ENCODE measurements around the gene FPGT. TPM values are rescaled to one million over a fixed set of nuclear protein-coding genes. Genes with fewer than 3 reads are reported as not detected.
"Not testable (repeated sequence)": the region's sequence is repeated elsewhere in the genome, so short reads cannot be mapped to it uniquely, and the experiment has no call there.

FPGT gene
- total and polyA plus RNA-seq, 2 of the 13 experiments (the other 11 are each of a cell fraction or from before 2014, with no cell fraction given): 4.3 to 9.8 TPM

GRCh38 chr1:74174423-74174822 is 23.6 kb upstream of the FPGT start:
- intact Hi-C loops (cut with micrococcal nuclease; ENCODE audit: unreplicated experiment); POLR2A ChIA-PET; H3K27ac ChIP-seq (ENCODE audit: extremely low read length, insufficient read depth, low read length); H2AFZ ChIP-seq (ENCODE audit: low read length); in situ Hi-C loops (cut with HindIII; ENCODE audit: extremely low pct_ligation_motif_present, low pct_unique_long_range_greater_than_20kb); ATAC-seq; BruUV-seq (replicated peaks); H3K9me3 ChIP-seq (ENCODE audit: low read length); FAIRE-seq; H3K9ac ChIP-seq (ENCODE audit: insufficient read depth, low read depth, low read length); H3K4me2 ChIP-seq (ENCODE audit: low read depth, low read length); H3K4me3 ChIP-seq (replicated peaks in 1 of 3; ENCODE audit: insufficient read depth in 1 of 3, low read depth in 2 of 3, low read length in 3 of 3); H4K20me1 ChIP-seq (ENCODE audit: insufficient read depth, low read length); H3K27me3 ChIP-seq (ENCODE audit: control insufficient read depth in 1 of 2, insufficient read depth in 2 of 2, low read length in 2 of 2); H3K36me3 ChIP-seq (replicated peaks in 1 of 2; ENCODE audit: control insufficient read depth in 1 of 2, insufficient read depth in 2 of 2, low read length in 2 of 2); H3K4me1 ChIP-seq (ENCODE audit: insufficient read depth, low read length); H3K79me2 ChIP-seq (ENCODE audit: insufficient read depth, low read length); CTCF ChIA-PET (ENCODE audit: low intra/inter-chr PET ratio, low total read pairs): not testable (repeated sequence)
- 92% methylated on average over 1 of the region's 1 CpG for WGBS (ENCODE audit: low lambda C conversion rate)
- TF ChIP-seq NR2F1 (CRISPR knock-in tag; IDR thresholded peaks at IDR 0.05): peak in 1 of 2 experiments; percentile 55; a peak in 2 of 4 replicates
- peak; percentile 53 for TF ChIP-seq RARA (CRISPR knock-in tag; IDR thresholded peaks at IDR 0.05)
- peak; percentile 67 for TF ChIP-seq FOSL2 (CRISPR knock-in tag; IDR thresholded peaks at IDR 0.05)
- peak; percentile 5 for DNase-seq (ENCODE audit: low spot score)

- Histone ChIP-seq H3K9me3 (ENCODE audit: low read length) (no peaks in the 10 kb centered on the region), H3K9ac (ENCODE audit: insufficient read depth, low read depth, low read length) (no peak overlapping the region), H3K27ac (ENCODE audit: extremely low read length, insufficient read depth, low read length) (no peak overlapping the region), H4K20me1 (ENCODE audit: insufficient read depth, low read length) (no peaks in the 10 kb centered on the region), H3K4me1 (ENCODE audit: insufficient read depth, low read length) (no peaks in the 10 kb centered on the region), H3K36me3 (replicated peaks in 1 of 2; ENCODE audit: control insufficient read depth in 1 of 2, insufficient read depth in 2 of 2, low read length in 2 of 2) (no peaks in the 10 kb centered on the region), H2AFZ (ENCODE audit: low read length) (no peak overlapping the region), H3K4me2 (ENCODE audit: low read depth, low read length) (no peak overlapping the region), H3K27me3 (ENCODE audit: control insufficient read depth in 1 of 2, insufficient read depth in 2 of 2, low read length in 2 of 2) (no peaks in the 10 kb centered on the region), H3K4me3 (replicated peaks in 1 of 3; ENCODE audit: insufficient read depth in 1 of 3, low read depth in 2 of 3, low read length in 3 of 3) (no peak overlapping the region), H3K79me2 (ENCODE audit: insufficient read depth, low read length) (no peaks in the 10 kb centered on the region)
- TF ChIP-seq ZNF562 (CRISPR knock-in tag; IDR thresholded peaks at IDR 0.05; ENCODE audit: borderline replicate concordance) (no peak), ATF7 (IDR thresholded peaks at IDR 0.05) (0 out of 2 replicates have a peak, but pooled peaks have one; percentile 12), ATF7 (CRISPR knock-in tag; IDR thresholded peaks at IDR 0.05) (no peak), CEBPG (CRISPR knock-in tag; IDR thresholded peaks at IDR 0.05) (peak; percentile 27; the same call in 1 of the 2 replicates), MEIS2 (CRISPR knock-in tag; IDR thresholded peaks at IDR 0.05) (no peak), CEBPB (IDR thresholded peaks at IDR 0.05; ENCODE audit: borderline replicate concordance, low read depth, low read length) (peak; percentile 87), FOSL2 (CRISPR knock-in tag; IDR thresholded peaks at IDR 0.05) (peak; percentile 78), ATF4 (CRISPR knock-in tag; IDR thresholded peaks at IDR 0.05) (peak in 1 of 2 experiments; percentile 21; a peak in 1 of 4 replicates)
- POLR2A ChIA-PET: no interaction called here
- CTCF ChIA-PET (ENCODE audit: low intra/inter-chr PET ratio, low total read pairs): no interaction called here
- BruUV-seq (replicated peaks): no TSS peak
- FAIRE-seq (no peak), DNase-seq (ENCODE audit: low spot score) (no peak), ATAC-seq (peak; percentile 36; the same call in 1 of the 3 replicates)
- in situ Hi-C loops (cut with HindIII; ENCODE audit: extremely low pct_ligation_motif_present, low pct_unique_long_range_greater_than_20kb) (no loop called here), intact Hi-C loops (cut with micrococcal nuclease; ENCODE audit: unreplicated experiment) (no loop called here)
Measured at GRCh38 chr1:74180490-74180889, 17.6 kb upstream of the FPGT start.
